Gastroesophageal sphincter (tissue), 4 donors: Measurements from ENCODE around the gene TMPRSS9. TPM values are rescaled to one million over a fixed set of nuclear protein-coding genes. Genes with fewer than 3 reads are reported as not detected.

ENCODE experiments used
- ATAC-seq: fragments of 150-250 bp; one replicate; pipeline ENCODE4 v1.9.1; 2016; ENCODE audit warnings: mild to moderate bottlenecking, moderate library complexity
- H3K27ac ChIP-seq, 4 donors: fragments of 200-600 bp; sonication (generic) in 3 of 4; 1 replicate in 3 of 4; 2 replicates in 1 of 4; pipeline ENCODE4 v1.5.1; 2016 to 2019
- H3K27me3 ChIP-seq: fragments of 200-600 bp; sonication (generic); one replicate; pipeline ENCODE4 v1.5.1; 2019
- H3K36me3 ChIP-seq, 2 donors: fragments of 200-600 bp; sonication (generic); one replicate each; pipeline ENCODE4 v1.5.1; 2019; ENCODE audit warnings: control low read depth in 1 of 2
- H3K4me1 ChIP-seq, 3 donors: fragments of 200-600 bp; sonication (generic); 1 replicate in 2 of 3; 2 replicates in 1 of 3; pipeline ENCODE4 v1.5.1; 2016 to 2019; ENCODE audit warnings: control low read depth in 2 of 3
- H3K4me3 ChIP-seq, 2 donors: fragments of 200-600 bp; sonication (generic); one replicate each; pipeline ENCODE4 v1.5.1; 2019; ENCODE audit warnings: mild to moderate bottlenecking in 1 of 2, moderate library complexity in 1 of 2
- H3K9me3 ChIP-seq, 3 donors: fragments of 200-600 bp; sonication (generic); one replicate each; pipeline ENCODE4 v1.5.1; 2017 to 2019; ENCODE audit warnings: control low read depth in 2 of 3
- CTCF ChIP-seq, 4 experiments: fragments of 200-600 bp in 2 of 4; fragments of 450-650 bp in 2 of 4; sonication (generic) in 1 of 4; IDR thresholded peaks; one replicate each; pipeline ENCODE4 v1.5.1; 2017 to 2019; ENCODE audit warnings: antibody characterized with exemption in 4 of 4, mild to moderate bottlenecking in 2 of 4, moderate library complexity in 2 of 4
- EP300 ChIP-seq: sonication (generic); formaldehyde crosslinking; IDR thresholded peaks from one replicate; pipeline ENCODE4 v1.6.1; 2017; ENCODE audit warnings: antibody characterized with exemption, mild to moderate bottlenecking
- POLR2A ChIP-seq, 2 donors: fragments of 450-650 bp; IDR thresholded peaks; one replicate each; pipeline ENCODE4 v1.6.1; 2017; ENCODE audit warnings: antibody characterized with exemption in 2 of 2, mild to moderate bottlenecking in 2 of 2, moderate library complexity in 1 of 2
- POLR2AphosphoS5 ChIP-seq: sonication (generic); formaldehyde crosslinking; IDR thresholded peaks from one replicate; pipeline ENCODE4 v1.6.1; 2017; ENCODE audit warnings: antibody characterized with exemption
- WGBS, 2 donors: methylation state at CpG; one replicate each; pipeline ENCODE4 v1.1.5; 2018; ENCODE audit warnings: low coverage in 1 of 2; 5-methylcytosine and 5-hydroxymethylcytosine counted together
- total RNA-seq, 4 donors: library from RNA; depleted of rRNA; stranded (reverse); fragments of >200 nt; gene quantifications; one replicate each; pipeline ENCODE4 v1.1.0, GENCODE V29; 2016

TMPRSS9 gene
- total RNA-seq, 4 donors from 2014 or later = 0.54 TPM; not detected in 3

DNA sequence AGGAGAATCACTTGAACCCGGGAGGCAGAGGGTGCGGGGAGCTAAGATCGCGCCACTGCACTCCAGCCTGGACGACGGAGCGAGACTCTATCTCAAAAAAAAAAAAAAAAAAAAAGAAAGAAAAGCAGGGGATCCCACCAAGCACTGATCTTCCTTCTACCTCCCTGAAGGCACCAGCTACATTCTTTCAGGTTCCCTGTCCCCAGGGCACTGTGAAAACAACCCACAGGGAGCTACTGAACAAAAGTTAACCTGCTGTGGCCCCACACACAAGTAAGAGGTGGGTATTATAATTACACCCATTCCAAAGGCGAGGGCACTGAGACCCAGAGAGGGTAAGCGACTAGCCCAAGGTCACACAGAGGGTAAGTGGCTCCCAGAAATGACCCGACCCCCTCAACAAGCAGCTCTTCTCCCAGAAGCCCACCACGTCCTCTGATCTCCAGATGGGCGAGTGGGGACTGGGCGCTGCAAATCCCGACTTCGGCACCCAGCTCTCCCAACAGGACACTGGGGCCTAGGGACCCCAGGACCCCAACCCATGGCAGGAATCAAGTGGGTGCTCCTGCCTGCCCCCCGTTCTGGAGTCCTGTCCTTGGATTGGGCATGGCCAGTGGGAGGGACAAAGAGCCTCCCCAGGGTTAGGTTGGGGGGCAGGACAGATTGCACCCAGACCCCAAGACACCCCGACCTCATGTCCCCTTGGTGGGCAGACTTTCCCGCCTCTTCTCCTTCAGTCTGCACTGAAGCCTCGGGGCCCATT is 94.3 kb downstream of the TMPRSS9 start:
- H3K4me1 ChIP-seq = peaks cover 0 to 28% (median 7%) of the 10 kb centered on the region in 3 donors
- no peak overlapping the region for H3K27ac ChIP-seq
- H3K4me3 ChIP-seq = no peak overlapping the region
- ATAC-seq = no peak
- peaks cover 0 to 12% of the 10 kb centered on the region in 2 donors for H3K36me3 ChIP-seq
- WGBS, 2 donors = 91 to 93% methylated on average over 4 to 7 of the region's 19 CpGs
- H3K27me3 ChIP-seq = no peaks in the 10 kb centered on the region
- no peaks in the 10 kb centered on the region for H3K9me3 ChIP-seq
- TF ChIP-seq CTCF (IDR thresholded peaks at IDR 0.05) (no peak), POLR2A (IDR thresholded peaks at IDR 0.05) (no peak), POLR2AphosphoS5 (no peak), EP300 (no peak)

GRCh38 chr19:2454962-2455850 is 95.1 kb downstream of the TMPRSS9 start:
- no peak for TF ChIP-seq POLR2A (IDR thresholded peaks at IDR 0.05)
- TF ChIP-seq EP300 = no peak
- no peak for TF ChIP-seq POLR2AphosphoS5
- TF ChIP-seq CTCF (IDR thresholded peaks at IDR 0.05) = no peak
- no peak for ATAC-seq
- Histone ChIP-seq H3K27ac (peak overlapping the region in 2 of 4 donors; percentile 81 to 83), H3K9me3 (no peaks in the 10 kb centered on the region), H3K27me3 (no peaks in the 10 kb centered on the region), H3K36me3 (peaks cover 0 to 12% of the 10 kb centered on the region in 2 donors), H3K4me3 (peak overlapping the region in 1 of 2 donors; percentile 84), H3K4me1 (peaks cover 0 to 28% (median 7%) of the 10 kb centered on the region in 3 donors)
- 96% methylated on average over 4 of the region's 14 CpGs; no CpG with 5 or more reads in 1 of the 2 donors for whole genome bisulfite sequencing, 2 donors

DNA sequence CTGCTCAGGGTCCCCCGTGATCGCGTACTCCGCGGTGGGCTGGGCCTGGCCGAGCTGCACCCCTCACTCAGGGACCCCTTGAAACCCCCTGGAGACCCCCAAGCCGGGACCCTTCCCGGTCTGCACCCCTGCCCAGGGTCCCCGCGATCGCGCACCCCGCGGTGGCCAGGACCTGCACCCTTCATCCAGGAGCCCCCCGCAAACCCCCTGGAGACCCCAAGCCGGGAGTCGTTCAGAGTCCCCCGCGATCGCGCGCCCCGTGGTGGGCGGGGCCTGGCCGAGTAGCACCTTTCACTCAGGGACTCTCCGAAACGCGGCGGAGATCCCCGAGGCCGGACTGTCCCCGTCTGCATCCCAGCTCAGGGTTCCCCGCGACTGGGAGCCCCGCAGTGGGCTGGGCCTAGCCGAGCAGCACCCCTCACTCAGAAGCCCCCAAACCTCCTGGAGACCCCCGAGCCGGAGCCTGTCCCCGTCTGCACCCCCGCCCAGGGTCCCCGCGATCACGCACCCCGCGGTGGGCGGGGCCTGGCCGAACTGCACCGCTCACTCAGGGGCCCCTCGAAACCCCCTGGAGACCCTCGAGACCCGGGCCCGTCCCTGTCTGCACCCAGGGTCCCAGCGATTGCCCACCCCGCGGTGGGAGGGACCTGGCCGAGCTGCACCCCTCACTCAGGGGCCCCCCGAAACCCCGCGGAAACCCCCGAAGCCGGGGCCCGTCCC is 95.9 kb downstream of the TMPRSS9 start:
- Histone ChIP-seq H3K27me3 (no peaks in the 10 kb centered on the region), H3K4me1 (peaks cover 0 to 31% (median 7%) of the 10 kb centered on the region in 3 donors), H3K27ac (peak overlapping the region in 3 of 4 donors; percentile 81 to 84 (median 83)), H3K36me3 (peaks cover 0 to 11% of the 10 kb centered on the region in 2 donors), H3K9me3 (no peaks in the 10 kb centered on the region), H3K4me3 (peak overlapping the region; percentile 81 to 84)
- TF ChIP-seq EP300 = no peak
- TF ChIP-seq POLR2AphosphoS5 = no peak
- no peak for TF ChIP-seq CTCF (IDR thresholded peaks at IDR 0.05)
- TF ChIP-seq POLR2A (IDR thresholded peaks at IDR 0.05) = no peak
- WGBS, 2 donors = no CpG with 5 or more reads among the region's 62 CpGs
- ATAC-seq = no peak

- no peak for ATAC-seq
- no peaks in the 10 kb centered on the region for H3K9me3 ChIP-seq
- no peak for TF ChIP-seq EP300
- TF ChIP-seq POLR2AphosphoS5 = no peak
- TF ChIP-seq POLR2A (IDR thresholded peaks at IDR 0.05) = no peak
- TF ChIP-seq CTCF (IDR thresholded peaks at IDR 0.05) = no peak
- no peaks in the 10 kb centered on the region for H3K27me3 ChIP-seq
- 93 to 100% methylated on average over 5 of the region's 8 CpGs for WGBS, 2 donors
- H3K27ac ChIP-seq = peak overlapping the region in 3 of 4 donors; percentile 79 to 84 (median 81)
- no peaks in the 10 kb centered on the region for H3K36me3 ChIP-seq
- peaks cover 0 to 46% (median 12%) of the 10 kb centered on the region in 3 donors for H3K4me1 ChIP-seq
- H3K4me3 ChIP-seq = peak overlapping the region in 1 of 2 donors; percentile 84
These were observed 97.5 kb downstream of the TMPRSS9 start for GRCh38 chr19:2457394-2458037.
